ENCODE results near the gene COL5A1.
A peak's percentile ranks its signal among the peaks of the same experiment; 100 is the strongest.

COL5A1 gene

DNA sequence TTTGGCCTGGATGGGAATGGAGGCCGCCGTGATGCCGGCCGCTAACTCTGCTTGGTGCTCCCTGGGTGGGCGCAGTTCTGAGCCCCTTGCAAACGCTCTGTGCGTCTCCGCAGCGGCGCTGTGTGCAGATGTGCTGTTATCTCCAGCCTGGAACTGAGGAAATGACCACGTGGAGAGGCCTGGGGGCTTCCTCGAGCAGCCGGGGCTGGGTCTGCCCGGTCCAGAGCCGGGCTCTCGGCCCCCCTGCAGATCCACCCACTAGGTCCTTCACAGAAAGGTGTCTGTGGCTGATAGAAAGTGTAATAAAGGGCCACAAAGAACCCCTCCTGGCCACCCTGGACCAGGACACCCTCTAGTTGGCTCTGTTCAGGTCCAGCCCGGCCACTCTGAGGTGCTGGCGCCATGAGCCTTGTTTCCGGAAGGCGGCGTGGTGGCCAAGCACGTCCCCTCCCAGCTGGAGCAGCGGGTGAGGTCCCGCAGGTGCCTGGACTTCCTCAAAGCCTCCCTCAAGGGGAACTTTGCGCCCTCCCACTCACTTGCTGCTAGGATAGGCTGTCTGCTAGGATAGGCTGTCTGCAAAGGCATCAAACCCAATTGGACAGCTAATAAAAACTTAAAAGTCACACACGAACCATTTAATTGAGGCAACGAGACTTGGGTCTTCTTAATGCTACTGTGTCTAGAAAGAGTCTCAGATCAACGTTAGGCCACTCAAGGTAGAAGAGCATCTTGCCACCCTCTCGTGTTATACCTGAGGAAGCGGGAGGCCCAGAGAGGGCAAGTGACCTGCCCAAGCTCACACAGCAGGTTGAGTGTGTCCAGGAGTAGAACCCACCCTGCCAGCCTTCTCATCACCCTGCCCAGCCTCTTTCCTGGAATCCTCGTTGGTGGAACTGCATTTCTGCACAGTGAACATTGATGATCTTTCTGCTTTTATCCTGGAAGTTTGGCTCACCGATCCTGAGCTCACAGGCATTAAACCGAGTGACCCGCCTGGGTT, 129.7 kb downstream of the COL5A1 start:
- no peak for DNase-seq (ENCODE audit: low spot score)

GRCh38 chr9:134772331-134772730, 130.7 kb downstream of the COL5A1 start:
- no peak for DNase-seq (ENCODE audit: low spot score)

GRCh38 chr9:134773842-134774241, 132.2 kb downstream of the COL5A1 start:
- no peak for DNase-seq (ENCODE audit: low spot score)

- no peak for DNase-seq (ENCODE audit: low spot score)
Observed at GRCh38 chr9:134774410-134774809, 132.8 kb downstream of the COL5A1 start.

GRCh38 chr9:134775081-134775951, 133.7 kb downstream of the COL5A1 start:
- DNase-seq (ENCODE audit: low spot score): no peak

- DNase-seq (ENCODE audit: low spot score): no peak
Observed at GRCh38 chr9:134776080-134776796, 134.6 kb downstream of the COL5A1 start.

DNA sequence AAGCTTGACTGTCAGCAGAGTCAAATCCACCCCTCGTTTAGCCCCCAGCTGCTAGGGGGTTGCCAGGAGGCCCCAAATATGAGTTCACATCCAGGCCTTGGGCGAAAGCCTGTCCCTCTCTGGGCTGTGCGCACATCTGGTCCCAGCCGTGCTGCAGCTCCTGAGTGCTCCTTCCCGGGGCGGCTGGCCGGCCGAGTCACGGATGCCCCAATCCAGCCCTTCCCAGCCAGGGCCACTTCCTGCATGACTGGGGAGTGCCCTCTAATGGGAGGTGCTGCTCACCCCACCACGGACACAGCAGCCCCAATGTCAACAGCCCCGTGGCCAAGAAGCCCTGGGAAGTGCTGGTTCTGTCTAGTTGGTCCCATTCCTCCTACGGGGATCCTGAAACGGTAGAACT, 135.6 kb downstream of the COL5A1 start:
- DNase-seq (ENCODE audit: low spot score): no peak

DNA sequence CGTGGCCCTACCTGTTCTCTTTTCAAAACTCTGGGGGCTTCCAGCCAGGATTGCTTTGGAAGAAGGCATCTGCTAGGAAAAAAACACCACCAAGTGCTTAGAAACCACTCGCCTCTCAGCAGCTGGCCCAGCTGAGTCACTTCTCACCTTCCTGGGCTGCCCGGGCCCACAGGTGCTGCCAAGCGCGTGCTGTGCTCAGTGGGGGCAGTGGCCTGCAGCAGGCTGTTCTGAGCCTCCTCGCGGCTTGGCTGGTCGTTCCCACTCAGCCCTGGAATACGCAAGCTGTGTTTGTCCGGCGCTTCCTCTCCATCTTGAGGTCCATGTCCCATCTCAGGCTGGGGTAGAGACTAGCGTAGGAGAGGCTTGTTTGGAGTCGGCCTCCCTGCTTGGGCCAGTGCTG, 136.6 kb downstream of the COL5A1 start:
- DNase-seq (ENCODE audit: low spot score): no peak

DNA sequence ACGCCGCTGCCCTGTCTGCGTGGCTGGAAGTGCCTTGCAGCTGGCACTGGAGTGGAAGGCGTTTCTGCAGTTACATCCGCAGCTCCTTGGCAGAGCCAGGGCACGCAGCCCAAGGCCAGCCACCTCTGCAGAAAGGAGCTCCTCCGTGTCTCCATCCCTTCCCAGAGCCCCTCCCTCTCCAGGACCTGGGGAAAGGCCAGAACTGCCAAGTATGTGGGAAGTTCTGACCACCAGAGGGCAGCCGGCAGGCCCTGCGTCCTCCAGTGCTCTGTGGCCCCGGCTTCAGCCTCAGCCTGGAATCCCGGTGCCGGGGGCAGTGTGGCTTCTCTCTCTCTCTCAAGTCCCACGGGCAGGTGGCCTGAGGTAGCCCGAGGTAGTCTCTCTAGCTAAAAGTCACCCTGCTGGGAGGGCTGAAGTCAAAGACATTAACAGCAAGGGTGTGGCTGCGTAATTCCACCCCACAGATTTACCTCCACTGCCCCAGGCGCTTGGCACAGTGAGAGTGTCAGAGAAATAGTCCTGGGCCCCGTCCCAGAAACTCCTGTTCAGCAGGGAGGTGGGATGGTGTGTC, 137.3 kb downstream of the COL5A1 start:
- DNase-seq (ENCODE audit: low spot score): peak; percentile 79

DNA sequence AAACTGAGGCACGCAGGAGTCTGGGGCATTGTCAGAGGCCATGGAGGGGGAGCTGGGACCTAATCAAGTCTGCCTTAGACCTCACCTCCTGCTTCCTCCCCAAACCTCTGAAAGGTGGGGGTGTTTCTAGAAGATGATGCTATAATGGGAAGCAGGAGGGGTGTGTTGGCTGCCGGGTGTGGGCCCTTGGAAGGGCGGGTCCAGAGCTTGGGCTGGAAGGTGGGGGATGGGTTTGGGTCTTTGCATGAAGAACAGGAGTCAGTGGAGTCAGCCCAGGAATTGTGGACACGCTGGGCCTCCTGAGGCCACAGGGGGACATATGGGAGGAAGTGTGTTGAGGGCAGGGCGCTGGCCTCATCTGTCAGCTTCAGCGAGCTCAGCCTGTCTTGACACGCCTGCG, 138.0 kb downstream of the COL5A1 start:
- DNase-seq (ENCODE audit: low spot score): no peak

- DNase-seq (ENCODE audit: low spot score): no peak
Observed at GRCh38 chr9:134781591-134782302, 140.1 kb downstream of the COL5A1 start.

GRCh38 chr9:134782921-134783698, 141.5 kb downstream of the COL5A1 start:
- no peak for DNase-seq (ENCODE audit: low spot score)

DNA sequence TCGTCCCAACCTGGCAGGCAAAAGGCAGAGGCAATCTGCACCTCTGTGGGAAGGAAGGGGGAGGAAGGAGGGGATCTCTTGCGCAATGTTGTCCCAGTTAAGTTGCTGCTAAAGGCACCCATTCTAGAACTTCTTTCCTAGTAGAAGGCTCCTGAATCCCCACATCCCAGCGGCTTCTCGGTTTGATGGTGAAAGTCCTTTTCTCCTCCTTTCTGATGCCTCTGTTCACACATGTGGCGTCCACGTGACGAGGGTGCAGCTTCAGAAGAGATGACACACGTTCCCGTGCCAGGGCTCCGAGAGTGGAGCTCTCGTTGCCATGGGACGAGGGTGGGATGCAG, 142.1 kb downstream of the COL5A1 start:
- no peak for DNase-seq (ENCODE audit: low spot score)

GRCh38 chr9:134784577-134785305, 143.1 kb downstream of the COL5A1 start:
- DNase-seq (ENCODE audit: low spot score): no peak

DNA sequence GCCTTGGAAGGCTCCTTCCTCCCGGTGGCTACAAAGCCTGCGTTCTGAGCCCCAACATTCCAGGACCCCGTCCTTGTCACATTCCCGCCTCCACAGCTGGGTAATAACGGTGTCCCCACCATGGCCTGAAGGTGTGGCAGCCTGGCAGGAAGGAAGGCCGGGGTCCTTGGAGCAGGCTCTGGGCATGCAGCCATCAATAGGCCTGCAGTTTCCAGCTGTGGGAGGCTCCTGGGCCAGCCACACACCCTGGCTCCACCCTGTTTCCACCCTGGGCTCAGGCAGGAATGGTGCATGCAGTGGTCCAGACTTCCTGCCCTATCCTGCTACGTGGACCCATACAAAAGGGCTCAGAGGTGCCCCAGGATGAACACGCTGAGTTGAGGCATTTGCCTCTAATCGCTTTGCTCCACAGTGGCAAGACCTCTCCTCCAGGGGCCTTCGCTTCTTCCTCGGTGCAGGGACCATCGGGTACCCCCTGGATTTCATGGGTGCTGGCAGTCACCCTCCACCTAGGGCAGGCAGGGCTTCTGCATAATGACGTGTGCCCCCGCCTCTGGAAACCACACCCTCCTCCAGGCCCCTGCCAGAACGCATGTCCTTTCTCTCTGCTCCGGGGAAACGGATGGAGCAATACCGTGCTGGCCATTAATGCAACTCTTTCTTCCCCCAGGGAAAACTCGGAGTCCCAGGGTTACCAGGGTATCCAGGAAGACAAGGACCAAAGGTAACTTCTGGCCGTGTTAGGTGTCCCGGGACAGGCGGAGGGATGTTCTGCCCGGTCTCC, 143.9 kb downstream of the COL5A1 start:
- no peak for DNase-seq (ENCODE audit: low spot score)

GRCh38 chr9:134787601-134788531, 146.3 kb downstream of the COL5A1 start:
- no peak for DNase-seq (ENCODE audit: low spot score)

GRCh38 chr9:134789168-134789567, 147.6 kb downstream of the COL5A1 start:
- no peak for DNase-seq (ENCODE audit: low spot score)

DNA sequence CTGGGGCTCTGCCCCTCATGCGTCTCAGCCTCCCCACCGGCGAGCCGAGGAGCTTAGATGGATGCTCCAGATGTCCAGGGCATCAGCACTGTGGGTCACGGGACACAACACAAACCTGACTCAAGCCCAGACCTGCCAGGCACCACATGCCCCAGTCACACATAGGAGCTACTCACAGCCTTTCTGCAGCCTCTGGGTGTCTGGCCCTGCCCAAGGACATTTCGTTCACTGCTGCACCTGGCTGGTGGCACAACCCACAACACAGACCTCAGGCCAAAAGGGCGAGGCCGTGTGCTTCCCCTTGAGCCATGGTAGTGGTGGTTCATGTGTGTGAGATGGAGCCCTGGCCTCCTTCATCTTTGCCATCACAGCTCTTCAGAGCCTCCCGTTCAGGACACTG, 149.4 kb downstream of the COL5A1 start:
- no peak for DNase-seq (ENCODE audit: low spot score)
